ENCODE results near the gene RAB4B.
"Not testable (repeated sequence)": the region's sequence is repeated elsewhere in the genome, so short reads cannot be mapped to it uniquely, and the experiment has no call there.

Gene RAB4B

DNA sequence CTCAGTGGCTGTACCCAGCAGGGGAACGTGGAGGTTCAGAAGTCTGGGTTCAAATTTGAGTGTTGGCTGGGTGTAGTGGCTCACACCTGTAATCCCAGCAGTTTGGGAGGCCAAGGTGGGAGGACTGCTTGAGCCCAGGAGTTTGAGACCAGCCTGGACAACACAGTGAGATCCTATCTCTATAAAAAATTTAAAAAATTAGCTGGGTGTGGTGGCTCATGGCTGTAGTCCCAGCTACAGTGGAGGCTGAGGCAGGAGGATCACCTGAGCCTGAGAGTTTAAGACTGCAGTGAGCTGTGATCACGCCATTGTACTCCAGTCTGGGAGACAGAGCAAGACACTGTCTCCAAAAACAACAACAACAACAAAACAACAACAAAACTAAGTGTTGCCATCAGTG, 6.1 kb downstream of the RAB4B start:
- DNase-seq, result not testable (repeated sequence)

- DNase-seq, result no peak
Observed at GRCh38 chr19:40785526-40785925, 7.5 kb downstream of the RAB4B start.

GRCh38 chr19:40786060-40787037, 8.3 kb downstream of the RAB4B start:
- no peak for DNase-seq

DNA sequence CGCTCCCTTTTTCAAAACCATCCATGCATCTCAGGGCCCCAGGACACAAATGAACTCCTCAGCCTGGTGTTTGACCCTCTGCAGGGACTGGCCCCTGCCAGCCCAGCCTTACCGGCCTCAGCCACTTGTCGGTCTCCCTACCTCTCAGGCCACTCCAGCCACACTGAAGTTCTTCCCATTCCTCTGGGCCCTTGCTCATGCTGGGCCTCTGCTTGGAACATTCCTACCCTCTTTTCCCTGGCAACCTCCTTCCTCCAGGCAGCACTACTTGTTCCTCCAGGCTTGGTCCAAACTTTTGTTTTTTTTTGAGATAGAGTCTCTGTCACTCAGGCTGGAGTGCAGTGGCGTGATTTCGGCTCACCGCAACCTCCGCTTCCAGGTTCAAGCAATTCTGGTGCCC, 13.3 kb downstream of the RAB4B start:
- DNase-seq, result no peak

- DNase-seq, result no peak
Observed at GRCh38 chr19:40791996-40792395, 13.9 kb downstream of the RAB4B start.

DNA sequence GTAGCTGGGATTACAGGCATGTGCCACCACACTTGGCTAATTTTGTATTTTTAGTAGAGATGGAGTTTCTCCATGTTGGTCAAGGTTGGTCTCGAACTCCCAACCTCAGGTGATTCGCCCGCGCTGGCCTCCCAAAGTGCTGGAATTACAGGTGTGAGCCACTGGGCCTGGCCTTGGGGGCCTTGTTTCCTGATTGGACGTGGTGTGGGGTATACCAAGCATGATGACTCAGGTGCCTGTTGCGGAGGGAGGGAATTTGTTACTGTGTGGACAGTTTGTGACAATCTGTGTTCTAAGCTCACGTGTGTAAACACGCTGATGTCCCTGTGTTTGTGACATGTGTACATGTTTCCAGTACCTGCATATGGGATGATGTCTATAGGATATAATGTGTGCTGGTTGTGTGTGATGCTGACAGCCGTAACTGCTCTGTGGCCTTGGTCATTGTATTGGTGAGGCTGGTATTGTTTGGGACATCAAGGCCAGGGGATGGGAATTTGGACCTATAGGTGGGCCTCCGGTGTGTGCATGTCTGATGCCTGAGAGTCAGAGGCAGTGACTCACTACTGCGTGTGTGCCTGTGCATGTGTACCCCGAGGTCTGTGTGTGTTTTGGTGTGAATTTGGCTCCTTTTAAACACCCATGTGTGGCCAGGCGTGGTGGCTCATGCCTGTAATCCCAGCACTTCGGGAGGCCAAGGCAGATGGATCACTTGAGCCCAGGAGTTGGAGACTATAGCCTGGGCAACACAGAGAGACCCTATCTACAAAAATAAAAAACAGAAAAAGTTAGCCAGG, 19.3 kb downstream of the RAB4B start:
- no peak for DNase-seq

- DNase-seq, result peak; percentile 77
Observed at GRCh38 chr19:40797963-40798682, 20.1 kb downstream of the RAB4B start.

DNA sequence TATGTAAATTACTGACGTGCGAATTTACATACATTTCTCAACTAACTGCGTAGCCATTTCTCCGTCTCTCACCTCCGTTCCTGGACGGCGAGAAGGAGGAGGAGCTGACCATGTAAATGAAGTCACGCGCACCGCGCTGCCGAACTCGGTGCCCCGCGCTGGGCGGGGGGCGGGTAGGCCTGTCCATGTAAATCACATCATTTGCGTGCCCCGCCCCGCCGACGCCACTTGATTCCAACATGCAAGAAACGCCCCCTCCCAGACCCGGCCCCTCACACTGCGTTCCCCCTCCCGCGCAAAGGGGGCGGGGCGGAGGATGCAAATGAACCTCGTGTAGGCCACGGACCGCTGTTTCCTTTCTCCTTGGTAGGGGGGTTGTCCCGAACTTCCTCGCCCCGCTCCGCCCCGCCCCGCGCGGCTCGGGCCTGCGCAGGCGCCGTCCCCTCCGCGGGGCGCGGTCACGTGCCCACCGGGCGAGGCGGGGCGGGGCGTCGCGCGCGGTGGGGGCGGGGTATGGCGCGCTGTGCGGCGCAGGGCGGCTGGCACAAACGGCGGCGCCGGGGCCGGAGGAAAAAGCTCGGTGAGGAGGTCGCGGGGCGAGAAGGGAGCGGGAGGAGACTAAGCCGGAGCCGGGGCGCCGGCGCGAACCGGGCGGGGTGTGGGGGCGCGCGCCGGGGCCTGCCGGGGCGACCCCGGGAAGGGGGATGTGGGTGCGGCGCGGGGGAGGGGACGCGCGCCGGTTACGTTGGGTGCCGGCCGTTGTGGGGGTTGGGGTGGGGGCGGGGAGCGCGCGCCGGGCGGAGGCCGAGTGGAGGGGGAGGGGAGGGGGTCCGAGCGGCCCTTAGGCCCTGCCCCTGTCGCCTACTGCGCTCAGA, 20.9 kb downstream of the RAB4B start, which contains the start of gene EGLN2:
Gene EGLN2, plus strand, starts transcription at position 509 of the 875 bp plus-strand sequence. CDS start 1,382 bp downstream, outside the sequence.
- DNase-seq, result peak; percentile 99

- no peak for DNase-seq
Observed at GRCh38 chr19:40799558-40800338, 21.7 kb downstream of the RAB4B start.

DNA sequence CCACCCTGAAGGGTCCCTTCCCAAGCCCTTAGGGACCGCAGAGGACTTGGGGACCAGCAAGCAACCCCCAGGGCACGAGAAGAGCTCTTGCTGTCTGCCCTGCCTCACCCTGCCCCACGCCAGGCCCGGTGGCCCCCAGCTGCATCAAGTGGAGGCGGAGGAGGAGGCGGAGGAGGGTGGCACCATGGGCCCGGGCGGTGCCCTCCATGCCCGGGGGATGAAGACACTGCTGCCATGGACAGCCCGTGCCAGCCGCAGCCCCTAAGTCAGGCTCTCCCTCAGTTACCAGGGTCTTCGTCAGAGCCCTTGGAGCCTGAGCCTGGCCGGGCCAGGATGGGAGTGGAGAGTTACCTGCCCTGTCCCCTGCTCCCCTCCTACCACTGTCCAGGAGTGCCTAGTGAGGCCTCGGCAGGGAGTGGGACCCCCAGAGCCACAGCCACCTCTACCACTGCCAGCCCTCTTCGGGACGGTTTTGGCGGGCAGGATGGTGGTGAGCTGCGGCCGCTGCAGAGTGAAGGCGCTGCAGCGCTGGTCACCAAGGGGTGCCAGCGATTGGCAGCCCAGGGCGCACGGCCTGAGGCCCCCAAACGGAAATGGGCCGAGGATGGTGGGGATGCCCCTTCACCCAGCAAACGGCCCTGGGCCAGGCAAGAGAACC, 22.4 kb downstream of the RAB4B start:
- DNase-seq, result no peak

DNA sequence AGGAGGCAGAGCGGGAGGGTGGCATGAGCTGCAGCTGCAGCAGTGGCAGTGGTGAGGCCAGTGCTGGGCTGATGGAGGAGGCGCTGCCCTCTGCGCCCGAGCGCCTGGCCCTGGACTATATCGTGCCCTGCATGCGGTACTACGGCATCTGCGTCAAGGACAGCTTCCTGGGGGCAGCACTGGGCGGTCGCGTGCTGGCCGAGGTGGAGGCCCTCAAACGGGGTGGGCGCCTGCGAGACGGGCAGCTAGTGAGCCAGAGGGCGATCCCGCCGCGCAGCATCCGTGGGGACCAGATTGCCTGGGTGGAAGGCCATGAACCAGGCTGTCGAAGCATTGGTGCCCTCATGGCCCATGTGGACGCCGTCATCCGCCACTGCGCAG, 22.9 kb downstream of the RAB4B start:
- DNase-seq, result no peak

DNA sequence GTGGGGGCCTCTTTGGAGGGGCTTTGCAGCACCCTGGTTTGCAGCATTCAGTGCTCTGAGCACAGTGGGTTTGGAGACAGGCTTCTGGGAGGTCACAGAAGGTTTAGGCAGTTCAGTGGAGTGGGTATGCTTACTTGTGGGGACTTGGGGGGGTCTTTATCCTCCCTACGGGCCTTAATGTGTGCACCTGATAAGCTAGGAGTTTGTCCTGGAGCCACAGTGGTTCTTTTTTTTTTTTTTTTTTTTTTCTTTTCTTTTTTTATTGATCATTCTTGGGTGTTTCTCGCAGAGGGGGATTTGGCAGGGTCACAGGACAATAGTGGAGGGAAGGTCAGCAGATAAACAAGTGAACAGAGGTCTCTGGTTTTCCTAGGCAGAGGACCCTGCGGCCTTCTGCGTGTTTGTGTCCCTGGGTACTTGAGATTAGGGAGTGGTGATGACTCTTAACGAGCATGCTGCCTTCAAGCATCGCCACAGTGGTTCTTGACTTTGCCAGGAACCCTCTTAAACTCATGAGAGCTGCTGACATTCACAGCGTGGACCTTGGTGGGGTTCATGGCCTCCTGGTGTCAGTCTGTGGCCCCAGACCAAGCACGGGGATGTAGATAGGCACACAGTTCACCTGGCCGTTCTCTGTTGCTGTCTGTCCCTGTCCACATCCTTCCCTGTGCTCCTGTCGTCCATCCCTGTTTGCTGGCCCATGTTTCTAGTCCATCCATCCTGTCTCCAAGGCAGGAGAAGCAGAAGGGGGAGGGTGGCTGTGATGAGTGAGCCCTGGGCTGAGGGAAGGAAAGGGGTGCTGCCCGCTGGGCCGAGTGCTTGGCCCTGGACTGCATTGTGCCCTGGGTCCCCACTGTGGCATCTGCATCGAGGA, 23.6 kb downstream of the RAB4B start:
- no peak for DNase-seq

DNA sequence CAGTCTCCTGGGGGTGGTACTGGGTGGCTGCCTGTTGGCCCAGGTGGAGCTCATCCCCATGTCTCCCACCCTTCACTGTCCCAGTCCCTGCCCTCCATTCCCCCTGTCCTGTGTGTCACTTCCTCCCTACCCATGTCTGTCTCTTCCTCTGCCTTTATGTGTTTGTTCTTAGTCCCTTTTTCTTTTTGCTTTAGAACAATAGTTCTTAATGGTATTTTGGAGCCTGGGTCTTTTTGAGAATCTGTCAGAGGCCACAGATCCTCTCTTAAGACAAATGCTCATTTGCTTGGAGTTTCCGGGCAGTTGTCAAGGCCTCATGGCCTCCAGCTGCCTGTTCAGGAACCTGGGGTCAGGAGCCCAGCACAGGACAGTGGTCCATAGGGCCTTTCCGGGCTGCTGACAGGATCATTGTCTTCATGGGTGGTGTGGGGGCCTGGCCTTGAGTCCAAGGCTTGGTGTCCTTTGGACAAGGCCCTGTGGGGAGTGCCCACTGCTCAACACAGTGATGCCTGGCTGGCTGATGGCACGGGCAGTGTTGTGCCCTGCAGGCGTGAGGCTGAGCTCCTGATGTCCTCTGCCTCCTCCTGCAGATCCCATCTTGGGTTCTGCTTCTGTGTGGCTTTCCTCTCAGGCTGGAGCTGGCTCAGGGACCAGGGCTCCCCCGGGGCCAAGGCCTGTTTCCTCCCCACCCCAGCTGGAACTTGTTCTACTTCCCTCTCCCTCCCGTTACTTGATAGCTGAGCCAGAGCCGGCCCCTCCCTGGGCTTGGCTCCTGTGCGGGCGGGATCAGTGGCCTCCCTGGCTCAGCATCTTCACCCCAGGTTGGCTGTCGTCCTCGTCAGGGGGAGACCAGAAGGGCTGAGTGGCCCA, 24.5 kb downstream of the RAB4B start:
- DNase-seq, result no peak

DNA sequence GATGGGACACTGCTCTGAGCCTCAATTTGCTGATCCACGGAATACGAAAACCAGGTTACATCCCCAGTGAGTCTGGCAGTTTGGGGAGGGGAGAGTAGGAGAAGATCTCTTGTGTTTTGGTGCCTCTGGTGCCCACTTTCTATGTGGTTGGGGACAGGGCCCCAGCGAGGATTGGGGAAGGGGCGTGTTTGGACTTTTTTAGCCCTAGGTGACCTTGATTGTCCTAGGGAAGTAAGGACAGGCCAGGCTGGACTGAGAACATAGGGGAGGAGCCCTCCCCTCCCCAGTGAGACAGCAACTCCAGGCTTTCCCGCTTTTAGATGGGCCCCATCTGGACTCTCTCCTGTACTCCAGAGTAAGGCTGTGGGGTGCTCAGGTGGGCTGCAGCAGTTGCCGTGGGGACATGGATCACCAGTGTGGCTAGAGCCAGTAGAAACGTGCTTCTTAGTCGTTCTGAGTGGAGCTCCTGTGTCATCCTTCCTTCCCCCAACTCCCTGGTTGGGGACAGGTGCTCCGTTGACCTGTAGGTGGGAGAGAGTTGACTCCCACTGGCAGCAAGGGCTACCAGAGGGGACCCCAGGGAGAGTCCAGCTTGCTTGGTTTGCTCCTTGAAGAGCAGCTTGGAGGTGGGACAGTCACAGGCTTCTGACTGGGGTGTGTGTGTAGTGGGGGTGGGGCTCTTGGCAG, 25.3 kb downstream of the RAB4B start:
- no peak for DNase-seq

DNA sequence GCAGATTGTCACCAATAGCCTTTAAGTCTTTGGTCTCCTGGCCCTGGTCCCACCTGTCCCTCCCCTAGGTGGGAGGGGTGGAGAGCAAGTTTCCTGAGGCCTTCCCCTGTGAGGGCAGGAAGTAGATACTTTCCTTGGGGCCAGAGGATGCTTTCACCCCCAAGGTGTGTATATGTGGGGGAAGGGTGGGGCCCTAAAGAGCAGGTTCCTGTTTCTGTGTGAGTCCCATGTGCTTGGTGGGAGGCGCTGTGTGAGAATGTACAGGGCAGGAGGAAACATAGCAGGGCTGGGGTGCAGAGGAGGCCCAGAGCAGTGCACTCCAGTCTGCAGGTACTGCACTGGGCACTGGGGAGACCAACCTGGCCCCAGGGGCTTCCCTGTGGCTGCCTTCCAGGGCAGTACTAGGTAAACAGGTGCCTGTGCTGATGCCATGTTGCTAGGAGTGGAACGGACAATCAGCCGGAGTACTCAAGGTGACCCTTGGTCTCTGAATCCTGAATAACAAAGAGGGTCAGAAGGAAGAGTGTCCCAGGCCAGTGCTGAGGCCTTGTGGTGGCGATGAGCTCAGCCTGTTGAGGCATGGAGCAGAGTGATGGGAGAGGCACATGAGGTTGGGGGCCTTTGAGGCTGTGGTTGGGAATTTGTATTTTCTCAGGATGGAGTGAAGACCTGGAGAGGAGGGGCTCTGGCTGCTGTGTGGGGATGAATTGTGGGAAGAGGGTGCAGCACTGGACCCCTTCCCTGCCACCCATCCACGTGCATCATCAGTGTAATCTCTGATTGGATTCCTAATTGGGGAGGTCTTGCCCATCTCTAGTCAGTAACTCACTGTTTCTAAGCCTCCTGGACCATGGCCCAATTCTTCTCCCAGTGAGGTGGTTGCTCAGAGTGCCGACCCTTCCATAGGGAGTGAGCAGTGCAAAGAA, 26.1 kb downstream of the RAB4B start:
- no peak for DNase-seq

- no peak for DNase-seq
Observed at GRCh38 chr19:40804783-40805242, 26.8 kb downstream of the RAB4B start.
